IMR-90 (cell line): ENCODE data around the gene FAM83B. TPM values are rescaled to one million over a fixed set of nuclear protein-coding genes. Genes with fewer than 3 reads are reported as not detected.
"Not testable (repeated sequence)": the region's sequence is repeated elsewhere in the genome, so short reads cannot be mapped to it uniquely, and the experiment has no call there.

Experiments used
- ATAC-seq: fragments of 200-7000 bp; cut with Tn5 transposase; 2 replicates; pipeline ENCODE4 v1.9.1; 2020; ENCODE audit warnings: low read depth, mild to moderate bottlenecking, moderate library complexity
- BruUV-seq: library from RNA; stranded (reverse); fragments of 400-500 nt; replicated peaks from 2 replicates; lab custom pipeline; 2021; lab: Mats Ljungman, UMichigan
- CTCF ChIA-PET: fragments of 300-600 bp; formaldehyde crosslinking; extraction: SDS; loops from one replicate; lab custom pipeline; 2021; ENCODE audit warnings: antibody characterized with exemption; lab: Yijun Ruan, JAX
- POLR2A ChIA-PET: fragments of 300-600 bp; sonication (Branson Sonifier 250); formaldehyde crosslinking; loops from one replicate; lab custom pipeline; 2022; ENCODE audit warnings: antibody characterized with exemption; ENCODE audit not compliant: unreplicated experiment; lab: Charles Lee
- DNase-seq: peaks from one replicate; pipeline ENCODE4 v3.0.0; 2013
- H2AFZ ChIP-seq: replicated peaks from 2 replicates; pipeline ENCODE3; 2013; ENCODE audit warnings: low read length, mild to moderate bottlenecking; ENCODE audit not compliant: poor library complexity
- H2AK5ac ChIP-seq: 2 replicates; pipeline ENCODE4 v1.6.1; 2013; ENCODE audit warnings: low read depth, low read length, inconsistent platforms
- H2AK9ac ChIP-seq: replicated peaks from 2 replicates; pipeline ENCODE3; 2013; ENCODE audit warnings: mild to moderate bottlenecking, low read depth, low read length, moderate library complexity; ENCODE audit not compliant: poor library complexity
- H2BK120ac ChIP-seq: 2 replicates; pipeline ENCODE4 v1.6.1; 2013; ENCODE audit warnings: low read depth, low read length, inconsistent platforms
- H2BK15ac ChIP-seq: 3 replicates; pipeline ENCODE4 v1.6.1; 2013; ENCODE audit warnings: low read depth, low read length, inconsistent platforms
- H2BK20ac ChIP-seq: 2 replicates; pipeline ENCODE4 v1.6.1; 2013; ENCODE audit warnings: low read depth, mild to moderate bottlenecking, inconsistent platforms, low read length, moderate library complexity
- H2BK5ac ChIP-seq: 2 replicates; pipeline ENCODE4 v1.6.1; 2013; ENCODE audit warnings: mild to moderate bottlenecking, low read depth, low read length, inconsistent platforms; ENCODE audit not compliant: poor library complexity, severe bottlenecking
- H3K14ac ChIP-seq: replicated peaks from 2 replicates; pipeline ENCODE4 v1.6.1; 2013; ENCODE audit warnings: low read depth, low read length, inconsistent platforms
- H3K18ac ChIP-seq: 2 replicates; pipeline ENCODE4 v1.6.1; 2013; ENCODE audit warnings: low read depth, low read length, control low read depth
- H3K23ac ChIP-seq: 2 replicates; pipeline ENCODE4 v1.6.1; 2013; ENCODE audit warnings: low read depth, low read length, inconsistent platforms
- H3K27ac ChIP-seq: 2 replicates; pipeline ENCODE4 v1.5.1; 2013; ENCODE audit warnings: mild to moderate bottlenecking, control low read depth, low read length; ENCODE audit not compliant: insufficient read depth
- H3K27me3 ChIP-seq: 2 replicates; pipeline ENCODE4 v1.6.1; 2013; ENCODE audit warnings: low read length; ENCODE audit not compliant: control insufficient read depth, insufficient read depth
- H3K36me3 ChIP-seq: 2 replicates; pipeline ENCODE4 v1.6.1; 2013; ENCODE audit warnings: low read length, mixed read lengths; ENCODE audit not compliant: control insufficient read depth, insufficient read depth
- H3K4ac ChIP-seq: 2 replicates; pipeline ENCODE4 v1.6.1; 2013; ENCODE audit warnings: low read depth, low read length, inconsistent platforms
- H3K4me1 ChIP-seq: 2 replicates; pipeline ENCODE4 v1.6.1; 2013; ENCODE audit warnings: low read length, mixed read lengths; ENCODE audit not compliant: control insufficient read depth, insufficient read depth
- H3K4me2 ChIP-seq: 2 replicates; pipeline ENCODE4 v1.6.1; 2013; ENCODE audit warnings: low read depth, mild to moderate bottlenecking, control low read depth, low read length, moderate library complexity
- H3K4me3 ChIP-seq: 2 replicates; pipeline ENCODE4 v1.5.1; 2013; ENCODE audit warnings: low read depth, mild to moderate bottlenecking, control low read depth, low read length, moderate library complexity; ENCODE audit not compliant: insufficient read depth
- H3K56ac ChIP-seq: 2 replicates; pipeline ENCODE4 v1.6.1; 2013; ENCODE audit warnings: low read length, inconsistent platforms; ENCODE audit not compliant: insufficient read depth; ENCODE audit errors: extremely low read depth
- H3K79me1 ChIP-seq, 2 experiments: 2 replicates each; pipeline ENCODE4 v1.6.1; 2013; ENCODE audit warnings: low read length in 2 of 2, inconsistent platforms in 1 of 2, low read depth in 1 of 2
- H3K9ac ChIP-seq: 2 replicates; pipeline ENCODE4 v1.6.1; 2013; ENCODE audit warnings: low read depth, low read length, control low read depth
- H3K9me1 ChIP-seq: 2 replicates; pipeline ENCODE4 v1.6.1; 2013; ENCODE audit warnings: low read length, inconsistent platforms; ENCODE audit not compliant: insufficient read depth
- H3K9me3 ChIP-seq: 2 replicates; pipeline ENCODE4 v1.6.1; 2013; ENCODE audit warnings: low read length; ENCODE audit not compliant: control insufficient read depth, insufficient read depth
- H4K20me1 ChIP-seq: 2 replicates; pipeline ENCODE4 v1.6.1; 2013; ENCODE audit warnings: low read length, inconsistent platforms; ENCODE audit not compliant: insufficient read depth
- H4K5ac ChIP-seq: 2 replicates; pipeline ENCODE4 v1.6.1; 2013; ENCODE audit warnings: mild to moderate bottlenecking, low read depth, low read length, control low read depth
- H4K8ac ChIP-seq, 2 experiments: 2 replicates each; pipeline ENCODE4 v1.6.1; 2013; ENCODE audit warnings: low read depth in 2 of 2, low read length in 2 of 2, control low read depth in 1 of 2, inconsistent platforms in 1 of 2
- H4K91ac ChIP-seq: 2 replicates; pipeline ENCODE4 v1.6.1; 2013; ENCODE audit warnings: low read depth, low read length, inconsistent platforms; ENCODE audit not compliant: insufficient read depth
- WGBS, 2 experiments: methylation state at CpG; one replicate each; pipeline versions ENCODE4 v1.1.5 to v1.1.7; 2013; ENCODE audit warnings: missing lambda C conversion rate in 2 of 2; ENCODE audit not compliant: insufficient read length in 1 of 2; ENCODE audit errors: extremely low coverage in 2 of 2; 5-methylcytosine and 5-hydroxymethylcytosine counted together
- dilution Hi-C: fragments of 300-500 bp; cut with HindIII; formaldehyde crosslinking; loops from one replicate; pipeline ENCODE4 v1.14.3; 2018; ENCODE audit warnings: low sequenced_read_pairs; ENCODE audit not compliant: unreplicated experiment
- in situ Hi-C: fragments of 300-500 bp; cut with MboI; formaldehyde crosslinking; loops from 3 replicates; pipeline ENCODE4 v1.14.3; 2019; ENCODE audit warnings: low sequenced_read_pairs, inconsistent platforms, mixed read lengths
- intact Hi-C: fragments of 100-400 bp; cut with micrococcal nuclease; formaldehyde crosslinking; loops from 2 replicates; pipeline ENCODE4 v1.10.0; 2022
- polyA plus RNA-seq, 3 experiments: library from polyadenylated mRNA; depleted of rRNA; stranded (reverse); fragments of >200 nt; gene quantifications; 2 replicates each; pipeline ENCODE4 v1.2.3, GENCODE V29; 2012; ENCODE audit warnings: low replicate concordance in 1 of 3
- total RNA-seq: library from RNA; depleted of rRNA; stranded (reverse); fragments of >200 nt; gene quantifications from 2 replicates; pipeline ENCODE4 v1.2.3, GENCODE V29; 2012

The FAM83B gene
- total and polyA plus RNA-seq, 2 of the 4 experiments (the other 2 are of a cell fraction), result 0.02 to 0.18 TPM

DNA sequence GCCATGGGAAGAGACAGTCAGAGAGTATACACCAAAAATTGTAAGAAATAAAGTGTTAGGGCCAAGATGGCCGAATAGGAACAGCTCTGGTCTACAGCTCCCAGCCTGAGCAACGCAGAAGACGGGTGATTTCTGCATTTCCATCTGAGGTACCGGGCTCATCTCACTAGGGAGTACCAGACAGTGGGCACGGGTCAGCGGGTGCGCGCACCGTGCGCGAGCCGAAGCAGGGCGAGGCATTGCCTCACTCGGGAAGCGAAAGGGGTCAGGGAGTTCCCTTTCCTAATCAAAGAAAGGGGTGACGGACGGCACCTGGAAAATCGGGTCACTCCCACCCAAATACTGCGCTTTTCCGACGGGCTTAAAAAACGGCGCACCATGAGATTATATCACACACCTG lies 114.8 kb downstream of the FAM83B start:
- intact Hi-C loops, H3K79me1 ChIP-seq, H3K4ac ChIP-seq, DNase-seq, H3K9me1 ChIP-seq, H3K4me1 ChIP-seq, H3K9me3 ChIP-seq, H3K56ac ChIP-seq, H4K20me1 ChIP-seq, in situ Hi-C loops, H3K14ac ChIP-seq, H2BK120ac ChIP-seq, H3K36me3 ChIP-seq, H3K23ac ChIP-seq, H3K18ac ChIP-seq, H3K4me3 ChIP-seq, H2AFZ ChIP-seq, H2AK9ac ChIP-seq, H4K5ac ChIP-seq, H3K27ac ChIP-seq, H3K4me2 ChIP-seq, ATAC-seq, H2BK15ac ChIP-seq, H3K9ac ChIP-seq, POLR2A ChIA-PET, H2BK20ac ChIP-seq, H2AK5ac ChIP-seq, dilution Hi-C loops, H3K27me3 ChIP-seq, CTCF ChIA-PET, H2BK5ac ChIP-seq, H4K8ac ChIP-seq, BruUV-seq, H4K91ac ChIP-seq: not testable (repeated sequence)
- WGBS, 2 experiments, result 67% methylated on average over 1 of the region's 23 CpGs; no CpG with 5 or more reads in 1 of the 2 experiments
